Esophagus muscularis mucosa (tissue), 3 donors: Measurements from ENCODE around the gene TIMM23.
"Not testable (repeated sequence)": the region's sequence is repeated elsewhere in the genome, so short reads cannot be mapped to it uniquely, and the experiment has no call there.

Experiments
- CTCF ChIP-seq, 3 experiments: fragments of 200-600 bp in 2 of 3; fragments of 450-650 bp in 1 of 3; sonication (generic) in 2 of 3; IDR thresholded peaks; one replicate each; pipeline ENCODE4 v1.5.1; 2017 to 2019; ENCODE audit warnings: antibody characterized with exemption in 3 of 3, mild to moderate bottlenecking in 2 of 3, moderate library complexity in 1 of 3
- POLR2A ChIP-seq: fragments of 450-650 bp; IDR thresholded peaks from one replicate; pipeline ENCODE4 v1.6.1; 2017; ENCODE audit warnings: antibody characterized with exemption, moderate library complexity, mild to moderate bottlenecking, low read depth

GRCh38 chr10:45985590-45985989, 13.3 kb downstream of the TIMM23 start:
- TF ChIP-seq POLR2A; CTCF (IDR thresholded peaks at IDR 0.05): not testable (repeated sequence)
